B cell (primary cell): ENCODE data around the gene FRMPD4. TPM values are rescaled to one million over a fixed set of nuclear protein-coding genes. Genes with fewer than 3 reads are reported as not detected.

Source experiments
- ATAC-seq: fragments of 200-7000 bp; cut with Tn5 transposase; one replicate; pipeline ENCODE4 v1.10.0; 2021; ENCODE audit warnings: low read depth, mild to moderate bottlenecking, moderate number of reproducible peaks, moderate library complexity
- CTCF ChIA-PET: fragments of 350-600 bp; sonication (Branson Sonifier 250); formaldehyde crosslinking; loops from one replicate; lab custom pipeline; 2021; ENCODE audit warnings: antibody characterized with exemption, inconsistent platforms; lab: Charles Lee
- POLR2A ChIA-PET: fragments of 350-600 bp; sonication (Branson Sonifier 250); formaldehyde crosslinking; loops from one replicate; lab custom pipeline; 2021; ENCODE audit warnings: antibody characterized with exemption; lab: Charles Lee
- DNase-seq: peaks from one replicate; pipeline ENCODE4 v3.0.0; 2013
- H2AFZ ChIP-seq: 2 replicates; pipeline ENCODE4 v1.6.1; 2012; ENCODE audit warnings: mild to moderate bottlenecking, low read depth, low read length; ENCODE audit not compliant: insufficient read depth, poor library complexity, severe bottlenecking
- H3K27ac ChIP-seq, 2 donors: 1 replicate in 1 of 2; 2 replicates in 1 of 2; pipeline ENCODE4 v1.5.1; 2012 to 2013; ENCODE audit warnings: low read length in 2 of 2, mild to moderate bottlenecking in 2 of 2, moderate library complexity in 1 of 2
- H3K27me3 ChIP-seq, 4 experiments: fragments of 200-600 bp in 1 of 4; sonication (generic) in 1 of 4; replicated peaks in 1 of 4; 1 replicate in 2 of 4; 2 replicates in 2 of 4; pipeline versions ENCODE4 v1.6.1 to v1.7.0; 2013 to 2016; ENCODE audit warnings: low read length in 3 of 4, mild to moderate bottlenecking in 2 of 4, mixed read lengths in 1 of 4, moderate library complexity in 1 of 4; ENCODE audit not compliant: insufficient read depth in 4 of 4, control insufficient read depth in 3 of 4; ENCODE audit errors: control extremely low read depth in 1 of 4
- H3K36me3 ChIP-seq, 2 experiments: replicated peaks in 1 of 2; 1 replicate in 1 of 2; 2 replicates in 1 of 2; pipeline versions ENCODE4 v1.6.1 to v1.7.1; 2013; ENCODE audit warnings: low read length in 1 of 2; ENCODE audit not compliant: insufficient read depth in 2 of 2, control insufficient read depth in 1 of 2; ENCODE audit errors: control extremely low read depth in 1 of 2, extremely low read depth in 1 of 2
- H3K4me1 ChIP-seq, 2 donors: fragments of 200-600 bp in 1 of 2; sonication (generic) in 1 of 2; 1 replicate in 1 of 2; 2 replicates in 1 of 2; pipeline versions ENCODE4 v1.5.1 to v1.6.1; 2013 to 2017; ENCODE audit warnings: low read length in 2 of 2; ENCODE audit not compliant: control insufficient read depth in 2 of 2, insufficient read depth in 2 of 2
- H3K4me2 ChIP-seq: replicated peaks from 2 replicates; pipeline ENCODE3; 2012; ENCODE audit warnings: mild to moderate bottlenecking, low read depth, low read length; ENCODE audit not compliant: poor library complexity, severe bottlenecking
- H3K4me3 ChIP-seq, 5 experiments: fragments of 200-600 bp in 1 of 5; sonication (generic) in 1 of 5; 1 replicate in 3 of 5; 2 replicates in 2 of 5; pipeline versions ENCODE4 v1.5.1 to v1.7.0; 2011 to 2016; ENCODE audit warnings: low read length in 4 of 5, mild to moderate bottlenecking in 4 of 5, low read depth in 2 of 5, control low read depth in 1 of 5, moderate library complexity in 1 of 5; ENCODE audit not compliant: insufficient read depth in 1 of 5; ENCODE audit errors: control extremely low read depth in 1 of 5, extremely low read depth in 1 of 5
- H3K79me2 ChIP-seq: fragments of 200-600 bp; sonication (generic); one replicate; pipeline ENCODE4 v1.6.0; 2016; ENCODE audit warnings: low read length; ENCODE audit not compliant: control insufficient read depth, insufficient read depth
- H3K9ac ChIP-seq: fragments of 200-600 bp; sonication (generic); 2 replicates; pipeline ENCODE4 v1.6.1; 2017; ENCODE audit warnings: mild to moderate bottlenecking, low read length, moderate library complexity
- H3K9me3 ChIP-seq, 3 donors: one replicate each; pipeline versions ENCODE4 v1.6.1 to v1.7.1; 2013; ENCODE audit warnings: low read length in 2 of 3; ENCODE audit not compliant: control insufficient read depth in 2 of 3, insufficient read depth in 1 of 3; ENCODE audit errors: control extremely low read depth in 1 of 3
- H4K20me1 ChIP-seq: 2 replicates; pipeline ENCODE4 v1.6.0; 2012; ENCODE audit warnings: mild to moderate bottlenecking, low read length; ENCODE audit not compliant: insufficient read depth, control insufficient read depth, poor library complexity, severe bottlenecking
- H3K27ac Mint-ChIP-seq: one replicate; pipeline ENCODE4 v1.8.0; 2021; ENCODE audit warnings: mixed read lengths
- H3K27me3 Mint-ChIP-seq: one replicate; pipeline ENCODE4 v1.8.0; 2021; ENCODE audit warnings: mixed read lengths
- H3K4me1 Mint-ChIP-seq: one replicate; pipeline ENCODE4 v1.8.0; 2021; ENCODE audit warnings: mixed read lengths
- H3K4me3 Mint-ChIP-seq: one replicate; pipeline ENCODE4 v1.8.0; 2021; ENCODE audit warnings: mixed read lengths
- H3K9me3 Mint-ChIP-seq: one replicate; pipeline ENCODE4 v1.8.0; 2022; ENCODE audit warnings: mixed read lengths; ENCODE audit not compliant: insufficient read depth
- CTCF ChIP-seq: fragments of 200-600 bp; IDR thresholded peaks from one replicate; pipeline ENCODE4 v1.8.0; 2022; ENCODE audit warnings: antibody characterized with exemption, mild to moderate bottlenecking
- EZH2 ChIP-seq: IDR thresholded peaks from 2 replicates; pipeline ENCODE4 v1.6.1; 2012; ENCODE audit warnings: borderline replicate concordance, low read depth, mild to moderate bottlenecking, moderate library complexity, low read length; ENCODE audit not compliant: insufficient read depth, poor library complexity, severe bottlenecking
- WGBS: methylation state at CpG from one replicate; pipeline ENCODE4 v1.1.5; 2013; ENCODE audit warnings: missing lambda C conversion rate; ENCODE audit not compliant: insufficient coverage; 5-methylcytosine and 5-hydroxymethylcytosine counted together
- intact Hi-C: fragments of 100-400 bp; cut with micrococcal nuclease; formaldehyde crosslinking; loops from one replicate; pipeline ENCODE4 v1.10.0; 2022
- polyA plus RNA-seq: library from polyadenylated mRNA; depleted of rRNA; stranded (reverse); fragments of >200 nt; gene quantifications from 2 replicates; pipeline ENCODE4 v1.2.3, GENCODE V29; 2012
- total RNA-seq, 2 donors: library from RNA; stranded (reverse); fragments of 120-200 nt in 1 of 2; gene quantifications; 1 replicate in 1 of 2; 2 replicates in 1 of 2; pipeline versions ENCODE4 v1.2.3 to v1.2.4, GENCODE V29; 2013 to 2022

FRMPD4 gene
- total and polyA plus RNA-seq, 2 donors (not counting 1 experiment from before 2014, with no cell fraction given), result not detected

DNA sequence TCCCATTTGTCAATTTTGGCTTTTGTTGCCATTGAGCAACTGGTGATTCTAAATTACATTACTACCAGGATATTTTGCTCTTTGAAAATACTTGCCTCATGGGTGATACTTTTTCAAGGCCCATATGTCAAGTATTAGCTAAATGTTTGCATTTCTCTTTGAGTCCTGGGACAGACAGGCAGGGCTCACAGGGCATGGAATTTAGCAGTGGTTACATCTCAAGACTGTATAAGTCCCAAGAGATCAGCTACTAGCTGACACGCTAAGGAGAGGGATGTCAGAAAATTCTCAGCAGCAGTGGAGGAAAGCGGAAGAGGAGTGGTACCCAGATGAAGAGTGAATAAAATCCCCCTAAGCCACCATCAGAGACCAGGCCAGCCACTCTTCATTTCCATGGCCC is 224.9 kb downstream of the FRMPD4 start:
- intact Hi-C loops, result no loop called here
- Mint-ChIP-seq H3K4me3 (no peak overlapping the region), H3K27ac (no peak overlapping the region), H3K9me3 (no peaks in the 10 kb centered on the region), H3K4me1 (no peaks in the 10 kb centered on the region), H3K27me3 (peaks cover 6% of the 10 kb centered on the region)
- H3K9me3 ChIP-seq, result no peaks in the 10 kb centered on the region
- no peaks in the 10 kb centered on the region for H3K79me2 ChIP-seq
- ChIA-PET CTCF (no interaction called here), POLR2A (no interaction called here)
- H4K20me1 ChIP-seq, result no peaks in the 10 kb centered on the region
- TF ChIP-seq EZH2 (no peak), CTCF (no peak)
- DNase-seq (no peak), ATAC-seq (no peak)
- H3K27me3 ChIP-seq, result no peaks in the 10 kb centered on the region
- no peak overlapping the region for H3K9ac ChIP-seq
- no peak overlapping the region for H3K4me2 ChIP-seq
- no peak overlapping the region for H3K4me3 ChIP-seq
- no peak overlapping the region for H2AFZ ChIP-seq
- no peaks in the 10 kb centered on the region for H3K4me1 ChIP-seq
- WGBS, result 86% methylated on average over 1 of the region's 2 CpGs
- no peaks in the 10 kb centered on the region for H3K36me3 ChIP-seq
- no peak overlapping the region for H3K27ac ChIP-seq

DNA sequence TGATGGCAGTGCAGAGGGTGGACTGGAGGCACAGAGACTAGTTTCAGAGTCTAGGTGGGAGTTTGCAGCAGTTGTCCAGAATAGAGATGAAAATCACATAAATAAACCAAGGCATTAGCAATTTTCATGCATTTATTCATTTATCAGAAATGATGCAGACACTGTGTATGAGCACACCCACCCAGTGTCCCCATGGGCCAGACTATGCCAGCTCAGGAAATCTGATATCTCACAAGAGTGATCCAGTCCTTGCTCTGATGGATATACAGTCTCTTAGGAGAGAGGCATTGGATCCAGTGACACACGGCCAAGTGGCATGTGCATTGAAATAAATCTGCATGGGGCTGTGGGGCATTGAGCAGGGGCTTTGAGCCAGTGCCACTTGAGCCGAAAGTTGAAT is 228.2 kb downstream of the FRMPD4 start:
- 83% methylated on average over 1 of the region's 2 CpGs for WGBS
- intact Hi-C loops, result no loop called here

More for the DNA sequence above, 228.2 kb downstream of the FRMPD4 start:
- Mint-ChIP-seq H3K27me3 (peaks cover 6% of the 10 kb centered on the region), H3K9me3 (no peaks in the 10 kb centered on the region), H3K27ac (no peak overlapping the region), H3K4me1 (no peaks in the 10 kb centered on the region), H3K4me3 (no peak overlapping the region)
- no peaks in the 10 kb centered on the region for H3K79me2 ChIP-seq
- no peak overlapping the region for H3K4me2 ChIP-seq
- H3K4me3 ChIP-seq, result no peak overlapping the region
- no peaks in the 10 kb centered on the region for H3K27me3 ChIP-seq
- no peak for DNase-seq
- CTCF ChIA-PET, result no interaction called here
- H3K27ac ChIP-seq, result no peak overlapping the region
- no peak for ATAC-seq
- no peaks in the 10 kb centered on the region for H3K36me3 ChIP-seq
- no peaks in the 10 kb centered on the region for H4K20me1 ChIP-seq
- H3K9ac ChIP-seq, result no peak overlapping the region
- no peaks in the 10 kb centered on the region for H3K9me3 ChIP-seq
- POLR2A ChIA-PET, result no interaction called here
- no peak overlapping the region for H2AFZ ChIP-seq
- TF ChIP-seq CTCF (no peak), EZH2 (no peak)
- no peaks in the 10 kb centered on the region for H3K4me1 ChIP-seq
